Heart left ventricle (tissue), 13 donors: Measurements from ENCODE around the gene WLS.

ENCODE experiments used
- POLR2A ChIP-seq, 2 donors: fragments of 450-650 bp; IDR thresholded peaks; one replicate each; pipeline ENCODE4 v1.6.1; 2017; ENCODE audit warnings: antibody characterized with exemption in 2 of 2, mild to moderate bottlenecking in 2 of 2, moderate library complexity in 2 of 2
- TF ChIP-seq, protein P1 (sequence below), 12 donors: fragments of 200-600 bp; sonication (generic) in 4 of 12; IDR thresholded peaks; one replicate each; pipeline versions ENCODE4 v1.5.0 to v1.8.0; 2018 to 2022; ENCODE audit warnings: antibody characterized with exemption in 12 of 12, mild to moderate bottlenecking in 5 of 12
- donor health status: ischemic (EF 13 %, LVEDD 7.1; RV severe dilation, severe dysfunction).
- donor health status: DM: no; HTN: yes; CAD: no.
- donor health status: DM: no; HTN: no; CAD: no.
- donor health status: ischemic (EF 25% LVEDD 6.9; RV normal size, moderate dysfunction).
- donor health status: ischemic (EF 25% LVEDD 5.7; RV mildly dilated, moderate dysfunction).
- donor health status: ischemic (EF 35%, LVEDD 5.7; RV mildly dilated, moderate dysfunction).
- donor health status: nonischemic (EF 11% LVEDD 7.7; RV severe dilation, severe dysfunction).
- donor health status: DM: yes; HTN: yes; CAD: no.
- donor health status: PGD.
- donor health status: ischemic (EF 29% LVEDD 5.4; RV normal size, mild dysfunction).
- donor health status: nonischemic (EF 23%, LVEDD 6.1; RV moderate dilation, normal function).

DNA sequence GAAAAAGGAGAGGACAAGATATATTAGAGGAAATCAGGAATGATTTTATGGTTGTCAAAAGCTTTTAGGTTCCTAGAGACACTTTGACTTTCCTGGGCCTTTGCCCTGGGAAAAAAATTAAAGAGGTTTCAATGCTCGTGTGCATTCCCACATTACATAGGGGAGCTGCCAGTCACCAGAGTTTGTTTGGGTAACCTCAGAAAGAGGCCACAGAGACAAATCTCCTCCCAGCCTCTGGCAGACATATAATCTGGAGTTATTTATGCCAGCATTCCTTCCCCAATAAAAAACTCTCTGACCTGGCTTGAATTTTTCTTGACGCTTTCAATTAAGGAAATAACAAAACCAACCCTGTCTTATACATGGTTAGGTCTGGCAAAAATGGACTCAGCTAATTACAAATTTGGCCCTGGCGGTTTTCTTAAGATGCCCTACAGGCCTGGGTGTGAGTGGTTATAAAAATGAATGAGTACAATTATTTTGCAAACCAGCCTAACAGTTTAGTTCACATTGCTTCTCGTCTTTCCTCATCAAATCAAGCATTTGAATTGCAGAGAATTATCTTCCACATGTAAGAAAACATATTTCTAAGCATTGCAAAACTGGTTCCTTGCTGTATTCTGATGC, 63.7 kb downstream of the WLS start:
- TF ChIP-seq, protein P1, sequence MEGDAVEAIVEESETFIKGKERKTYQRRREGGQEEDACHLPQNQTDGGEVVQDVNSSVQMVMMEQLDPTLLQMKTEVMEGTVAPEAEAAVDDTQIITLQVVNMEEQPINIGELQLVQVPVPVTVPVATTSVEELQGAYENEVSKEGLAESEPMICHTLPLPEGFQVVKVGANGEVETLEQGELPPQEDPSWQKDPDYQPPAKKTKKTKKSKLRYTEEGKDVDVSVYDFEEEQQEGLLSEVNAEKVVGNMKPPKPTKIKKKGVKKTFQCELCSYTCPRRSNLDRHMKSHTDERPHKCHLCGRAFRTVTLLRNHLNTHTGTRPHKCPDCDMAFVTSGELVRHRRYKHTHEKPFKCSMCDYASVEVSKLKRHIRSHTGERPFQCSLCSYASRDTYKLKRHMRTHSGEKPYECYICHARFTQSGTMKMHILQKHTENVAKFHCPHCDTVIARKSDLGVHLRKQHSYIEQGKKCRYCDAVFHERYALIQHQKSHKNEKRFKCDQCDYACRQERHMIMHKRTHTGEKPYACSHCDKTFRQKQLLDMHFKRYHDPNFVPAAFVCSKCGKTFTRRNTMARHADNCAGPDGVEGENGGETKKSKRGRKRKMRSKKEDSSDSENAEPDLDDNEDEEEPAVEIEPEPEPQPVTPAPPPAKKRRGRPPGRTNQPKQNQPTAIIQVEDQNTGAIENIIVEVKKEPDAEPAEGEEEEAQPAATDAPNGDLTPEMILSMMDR (IDR thresholded peaks at IDR 0.05): no peak
- TF ChIP-seq POLR2A (IDR thresholded peaks at IDR 0.05): no peak
